ENCODE data around the gene THSD4. TPM values are rescaled to one million over a fixed set of nuclear protein-coding genes. Genes with fewer than 3 reads are reported as not detected.

The THSD4 gene
- total and polyA plus RNA-seq, 2 of the 8 experiments (the other 6 are each of a cell fraction or from before 2014, with no cell fraction given), result 2.5 to 6.2 TPM

GRCh38 chr15:71085809-71086208 is 29.5 kb upstream of the THSD4 start (continued):
- no peak for TF ChIP-seq CEBPB (IDR thresholded peaks at IDR 0.05; ENCODE audit: low read depth, low read length)
- no peak for TF ChIP-seq NRF1 (IDR thresholded peaks at IDR 0.05; ENCODE audit: low read depth, low read length)
- TF ChIP-seq CBX5 (IDR thresholded peaks at IDR 0.05; ENCODE audit: low read depth, low read length), result no peak
- TF ChIP-seq PHF8 (conservative IDR thresholded peaks at IDR 0.05; ENCODE audit: low read depth, low read length), result no peak
- TF ChIP-seq RXRA (IDR thresholded peaks at IDR 0.05; ENCODE audit: insufficient read depth, low read depth, low read length), result no peak
- peak; percentile 45; the same call in 1 of the 2 replicates for TF ChIP-seq YY1 (IDR thresholded peaks at IDR 0.05; ENCODE audit: low read depth, low read length)
- TF ChIP-seq MAX (IDR thresholded peaks at IDR 0.05), result no peak
- no peak for TF ChIP-seq BRCA1 (IDR thresholded peaks at IDR 0.05; ENCODE audit: low read depth, low read length)
- TF ChIP-seq SAP30 (IDR thresholded peaks at IDR 0.05; ENCODE audit: insufficient read depth, insufficient replicate concordance, low read length), result no peak
- no peak for TF ChIP-seq E2F6 (IDR thresholded peaks at IDR 0.05)
- TF ChIP-seq HDAC2 (IDR thresholded peaks at IDR 0.05; ENCODE audit: borderline replicate concordance in 1 of 2, low read depth in 2 of 2, low read length in 2 of 2), result peak in 1 of 2 experiments; percentile 81; a peak in 1 of 4 replicates
- TF ChIP-seq USF2 (IDR thresholded peaks at IDR 0.05; ENCODE audit: low read length), result no peak
- no peak for TF ChIP-seq ATF3 (IDR thresholded peaks at IDR 0.05; ENCODE audit: insufficient read depth, low read depth, low read length)
- TF ChIP-seq SIRT6 (IDR thresholded peaks at IDR 0.05; ENCODE audit: low read length), result no peak

Data from H1 (cell line).